Measurements from ENCODE around the gene KLK15.

Gene KLK15

DNA sequence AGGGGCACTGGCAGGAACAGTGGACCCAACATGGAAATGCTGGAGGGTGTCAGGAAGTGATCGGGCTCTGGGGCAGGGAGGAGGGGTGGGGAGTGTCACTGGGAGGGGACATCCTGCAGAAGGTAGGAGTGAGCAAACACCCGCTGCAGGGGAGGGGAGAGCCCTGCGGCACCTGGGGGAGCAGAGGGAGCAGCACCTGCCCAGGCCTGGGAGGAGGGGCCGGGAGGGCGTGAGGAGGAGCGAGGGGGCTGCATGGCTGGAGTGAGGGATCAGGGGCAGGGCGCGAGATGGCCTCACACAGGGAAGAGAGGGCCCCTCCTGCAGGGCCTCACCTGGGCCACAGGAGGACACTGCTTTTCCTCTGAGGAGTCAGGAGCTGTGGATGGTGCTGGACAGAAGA is 44.0 kb upstream of the KLK15 start:
- WGBS (ENCODE audit: extremely low coverage, insufficient coverage, insufficient read length): no CpG with 5 or more reads among the region's 8 CpGs

DNA sequence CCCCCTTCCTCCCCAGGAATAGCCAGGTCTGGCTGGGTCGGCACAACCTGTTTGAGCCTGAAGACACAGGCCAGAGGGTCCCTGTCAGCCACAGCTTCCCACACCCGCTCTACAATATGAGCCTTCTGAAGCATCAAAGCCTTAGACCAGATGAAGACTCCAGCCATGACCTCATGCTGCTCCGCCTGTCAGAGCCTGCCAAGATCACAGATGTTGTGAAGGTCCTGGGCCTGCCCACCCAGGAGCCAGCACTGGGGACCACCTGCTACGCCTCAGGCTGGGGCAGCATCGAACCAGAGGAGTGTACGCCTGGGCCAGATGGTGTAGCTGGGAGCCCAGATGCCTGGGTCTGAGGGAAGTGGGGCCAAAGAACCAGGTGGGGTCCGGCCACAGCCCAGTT is 43.1 kb upstream of the KLK15 start:
- Histone ChIP-seq H4K12ac (ENCODE audit: low read depth, low read length) (no peak overlapping the region), H2BK120ac (ENCODE audit: insufficient read depth, low read length, poor library complexity) (no peak overlapping the region), H3K79me2 (ENCODE audit: control insufficient read depth, insufficient read depth, low read length, poor library complexity) (no peaks in the 10 kb centered on the region), H4K8ac (ENCODE audit: low read depth, low read length) (no peak overlapping the region), H3K23ac (ENCODE audit: low read length) (no peak overlapping the region), H2BK5ac (ENCODE audit: low read depth, low read length, poor library complexity) (no peak overlapping the region), H3K79me1 (ENCODE audit: low read length) (no peaks in the 10 kb centered on the region), H3K36me3 (ENCODE audit: control insufficient read depth in 1 of 2, insufficient read depth in 2 of 2, low read length in 2 of 2) (no peaks in the 10 kb centered on the region), H2AFZ (ENCODE audit: insufficient read depth, low read length, poor library complexity) (no peak overlapping the region), H2BK12ac (ENCODE audit: low read length) (no peak overlapping the region), H3K14ac (ENCODE audit: low read length) (no peak overlapping the region), H3K4me1 (ENCODE audit: control insufficient read depth in 1 of 2, insufficient read depth in 2 of 2, low read length in 2 of 2) (no peaks in the 10 kb centered on the region), H2AK5ac (ENCODE audit: low read length) (no peak overlapping the region), H4K91ac (ENCODE audit: low read depth, low read length) (no peak overlapping the region), H3K9me3 (ENCODE audit: insufficient read depth, low read depth, low read length) (peaks cover 8% of the 10 kb centered on the region), H3K4ac (ENCODE audit: low read depth, low read length) (no peak overlapping the region), H3K27ac (ENCODE audit: low read depth, low read length) (no peak overlapping the region), H3K18ac (ENCODE audit: low read length) (no peak overlapping the region), H3K4me2 (ENCODE audit: low read length) (no peak overlapping the region), H3K27me3 (ENCODE audit: insufficient read depth, low read length) (no peaks in the 10 kb centered on the region), H3K4me3 (ENCODE audit: low read depth, low read length) (no peak overlapping the region), H3K9ac (ENCODE audit: low read length) (no peak overlapping the region)
- WGBS (ENCODE audit: extremely low coverage, insufficient coverage, insufficient read length): no CpG with 5 or more reads among the region's 7 CpGs
- DNase-seq: no peak

More for the DNA sequence above, 44.0 kb upstream of the KLK15 start:
- H3K9me3 ChIP-seq (ENCODE audit: insufficient read depth, low read depth, low read length): peaks cover 8% of the 10 kb centered on the region
- H3K79me1 ChIP-seq (ENCODE audit: low read length): no peaks in the 10 kb centered on the region
- H2AFZ ChIP-seq (ENCODE audit: insufficient read depth, low read length, poor library complexity): no peak overlapping the region
- no peak overlapping the region for H3K23ac ChIP-seq (ENCODE audit: low read length)
- no peaks in the 10 kb centered on the region for H3K27me3 ChIP-seq (ENCODE audit: insufficient read depth, low read length)
- no peak overlapping the region for H3K4me2 ChIP-seq (ENCODE audit: low read length)
- H3K4ac ChIP-seq (ENCODE audit: low read depth, low read length): no peak overlapping the region
- H3K4me1 ChIP-seq (ENCODE audit: control insufficient read depth in 1 of 2, insufficient read depth in 2 of 2, low read length in 2 of 2): no peaks in the 10 kb centered on the region
- H3K18ac ChIP-seq (ENCODE audit: low read length): no peak overlapping the region
- no peak overlapping the region for H4K8ac ChIP-seq (ENCODE audit: low read depth, low read length)
- no peak overlapping the region for H2BK120ac ChIP-seq (ENCODE audit: insufficient read depth, low read length, poor library complexity)
- H3K79me2 ChIP-seq (ENCODE audit: control insufficient read depth, insufficient read depth, low read length, poor library complexity): no peaks in the 10 kb centered on the region
- no peak overlapping the region for H4K12ac ChIP-seq (ENCODE audit: low read depth, low read length)
- peak overlapping the region; percentile 15 for H3K4me3 ChIP-seq (ENCODE audit: low read depth, low read length)
- no peak overlapping the region for H2BK5ac ChIP-seq (ENCODE audit: low read depth, low read length, poor library complexity)
- H3K27ac ChIP-seq (ENCODE audit: low read depth, low read length): no peak overlapping the region
- no peaks in the 10 kb centered on the region for H3K36me3 ChIP-seq (ENCODE audit: control insufficient read depth in 1 of 2, insufficient read depth in 2 of 2, low read length in 2 of 2)
- no peak overlapping the region for H3K9ac ChIP-seq (ENCODE audit: low read length)
- no peak overlapping the region for H2BK12ac ChIP-seq (ENCODE audit: low read length)
- H3K14ac ChIP-seq (ENCODE audit: low read length): no peak overlapping the region
- H4K91ac ChIP-seq (ENCODE audit: low read depth, low read length): no peak overlapping the region
- DNase-seq: no peak
- H2AK5ac ChIP-seq (ENCODE audit: low read length): no peak overlapping the region

DNA sequence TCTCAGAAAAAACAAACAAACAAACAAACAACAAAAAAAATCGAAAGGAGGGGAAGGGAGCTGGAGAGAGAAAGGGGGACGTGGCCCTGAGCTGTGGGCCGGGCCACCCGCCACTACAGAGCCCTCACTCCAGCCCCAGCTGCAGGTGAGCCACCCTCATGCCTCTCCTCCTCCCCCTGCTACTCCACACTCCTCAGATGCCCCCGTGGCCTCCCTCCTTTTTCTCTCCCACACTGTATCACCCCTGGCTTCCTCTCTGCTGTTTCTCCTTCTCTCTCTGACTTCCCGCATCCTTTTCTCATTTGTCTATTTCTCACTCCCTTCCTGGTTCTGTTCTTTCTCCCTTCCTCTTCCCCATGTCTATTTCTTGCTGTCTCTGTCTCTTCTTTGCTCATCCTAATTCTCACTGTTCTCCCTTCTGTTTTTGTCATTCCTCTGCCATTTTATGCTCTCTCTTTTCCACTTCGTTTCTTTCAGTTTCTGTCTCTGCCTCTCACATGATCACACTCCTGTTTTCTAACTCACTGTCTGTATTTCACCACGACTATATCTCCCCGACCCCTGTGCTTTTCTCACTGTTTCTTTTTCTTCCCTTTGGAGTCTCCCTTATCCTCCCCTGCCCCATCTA is 42.5 kb upstream of the KLK15 start:
- no peak overlapping the region for H3K14ac ChIP-seq (ENCODE audit: low read length)
- no peaks in the 10 kb centered on the region for H3K79me1 ChIP-seq (ENCODE audit: low read length)
- H3K4me1 ChIP-seq (ENCODE audit: control insufficient read depth in 1 of 2, insufficient read depth in 2 of 2, low read length in 2 of 2): no peaks in the 10 kb centered on the region
- H3K27me3 ChIP-seq (ENCODE audit: insufficient read depth, low read length): no peaks in the 10 kb centered on the region
- no peak overlapping the region for H4K12ac ChIP-seq (ENCODE audit: low read depth, low read length)
- H3K4ac ChIP-seq (ENCODE audit: low read depth, low read length): no peak overlapping the region
- H3K18ac ChIP-seq (ENCODE audit: low read length): no peak overlapping the region
- H3K9ac ChIP-seq (ENCODE audit: low read length): no peak overlapping the region
- H3K79me2 ChIP-seq (ENCODE audit: control insufficient read depth, insufficient read depth, low read length, poor library complexity): no peaks in the 10 kb centered on the region
- H3K36me3 ChIP-seq (ENCODE audit: control insufficient read depth in 1 of 2, insufficient read depth in 2 of 2, low read length in 2 of 2): no peaks in the 10 kb centered on the region
- no peak overlapping the region for H2BK5ac ChIP-seq (ENCODE audit: low read depth, low read length, poor library complexity)
- H2AK5ac ChIP-seq (ENCODE audit: low read length): no peak overlapping the region
- no peak overlapping the region for H3K4me3 ChIP-seq (ENCODE audit: low read depth, low read length)
- no peak overlapping the region for H4K91ac ChIP-seq (ENCODE audit: low read depth, low read length)
- WGBS (ENCODE audit: extremely low coverage, insufficient coverage, insufficient read length): no CpG with 5 or more reads among the region's 9 CpGs
- H4K8ac ChIP-seq (ENCODE audit: low read depth, low read length): no peak overlapping the region
- no peak overlapping the region for H2BK12ac ChIP-seq (ENCODE audit: low read length)
- no peak overlapping the region for H2AFZ ChIP-seq (ENCODE audit: insufficient read depth, low read length, poor library complexity)
- H3K9me3 ChIP-seq (ENCODE audit: insufficient read depth, low read depth, low read length): peaks cover 8% of the 10 kb centered on the region
- no peak overlapping the region for H3K27ac ChIP-seq (ENCODE audit: low read depth, low read length)
- DNase-seq: no peak
- H3K23ac ChIP-seq (ENCODE audit: low read length): no peak overlapping the region
- H3K4me2 ChIP-seq (ENCODE audit: low read length): no peak overlapping the region
- no peak overlapping the region for H2BK120ac ChIP-seq (ENCODE audit: insufficient read depth, low read length, poor library complexity)

DNA sequence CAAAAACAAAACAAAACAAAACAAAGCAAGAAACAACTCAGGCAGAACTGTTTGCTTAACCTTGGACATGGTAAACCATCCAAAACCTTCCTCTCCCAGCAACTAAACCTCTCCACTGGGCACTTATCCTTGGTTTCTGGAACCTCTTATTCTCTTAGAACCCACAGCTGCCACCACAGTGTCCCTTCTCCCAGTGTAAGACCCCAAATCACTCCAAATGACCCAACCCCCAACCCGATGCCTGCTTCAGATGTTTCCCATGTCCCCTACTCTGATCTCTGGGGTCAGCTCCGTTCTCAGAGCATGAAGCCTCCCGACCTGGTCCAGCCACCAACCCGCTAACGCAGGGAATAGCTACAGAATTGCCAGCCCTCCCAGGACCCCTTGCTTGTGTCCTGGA is 40.8 kb upstream of the KLK15 start:
- H2BK120ac ChIP-seq (ENCODE audit: insufficient read depth, low read length, poor library complexity): no peak overlapping the region
- H3K4me3 ChIP-seq (ENCODE audit: low read depth, low read length): no peak overlapping the region
- no peak overlapping the region for H3K18ac ChIP-seq (ENCODE audit: low read length)
- no peak overlapping the region for H2BK12ac ChIP-seq (ENCODE audit: low read length)
- no peak overlapping the region for H3K14ac ChIP-seq (ENCODE audit: low read length)
- no peak overlapping the region for H2AFZ ChIP-seq (ENCODE audit: insufficient read depth, low read length, poor library complexity)
- H4K8ac ChIP-seq (ENCODE audit: low read depth, low read length): no peak overlapping the region
- no peaks in the 10 kb centered on the region for H3K27me3 ChIP-seq (ENCODE audit: insufficient read depth, low read length)
- no peak overlapping the region for H2BK5ac ChIP-seq (ENCODE audit: low read depth, low read length, poor library complexity)
- no peak overlapping the region for H4K12ac ChIP-seq (ENCODE audit: low read depth, low read length)
- no peak overlapping the region for H4K91ac ChIP-seq (ENCODE audit: low read depth, low read length)
- H3K79me2 ChIP-seq (ENCODE audit: control insufficient read depth, insufficient read depth, low read length, poor library complexity): no peaks in the 10 kb centered on the region
- no peaks in the 10 kb centered on the region for H3K79me1 ChIP-seq (ENCODE audit: low read length)
- H3K9ac ChIP-seq (ENCODE audit: low read length): no peak overlapping the region
- WGBS (ENCODE audit: extremely low coverage, insufficient coverage, insufficient read length): no CpG with 5 or more reads among the region's 5 CpGs
- H3K4me1 ChIP-seq (ENCODE audit: control insufficient read depth in 1 of 2, insufficient read depth in 2 of 2, low read length in 2 of 2): no peaks in the 10 kb centered on the region
- no peak overlapping the region for H3K23ac ChIP-seq (ENCODE audit: low read length)
- no peak for DNase-seq
- no peak overlapping the region for H3K4ac ChIP-seq (ENCODE audit: low read depth, low read length)
- H3K4me2 ChIP-seq (ENCODE audit: low read length): no peak overlapping the region
- no peaks in the 10 kb centered on the region for H3K36me3 ChIP-seq (ENCODE audit: control insufficient read depth in 1 of 2, insufficient read depth in 2 of 2, low read length in 2 of 2)
- H3K9me3 ChIP-seq (ENCODE audit: insufficient read depth, low read depth, low read length): peaks cover 8% of the 10 kb centered on the region
- no peak overlapping the region for H3K27ac ChIP-seq (ENCODE audit: low read depth, low read length)
- no peak overlapping the region for H2AK5ac ChIP-seq (ENCODE audit: low read length)

Measured in trophoblast cell (in vitro differentiated cells and primary cell).